Esophagus squamous epithelium (tissue), 5 donors: ENCODE measurements around the gene ABCC5. TPM values are rescaled to one million over a fixed set of nuclear protein-coding genes. Genes with fewer than 3 reads are reported as not detected.

Experiments used
- DNase-seq: peaks from one replicate; lab custom pipeline; 2025; lab: John Stamatoyannopoulos, UW
- H3K27ac ChIP-seq, 4 donors: fragments of 200-600 bp; sonication (generic); one replicate each; pipeline ENCODE4 v1.5.1; 2016 to 2019; ENCODE audit warnings: mild to moderate bottlenecking in 1 of 4
- H3K27me3 ChIP-seq, 4 donors: fragments of 200-600 bp; sonication (generic); 1 replicate in 3 of 4; 2 replicates in 1 of 4; pipeline versions ENCODE4 v1.5.1 to v1.6.0; 2017 to 2021; ENCODE audit warnings: antibody characterized with exemption in 1 of 4
- H3K36me3 ChIP-seq, 3 donors: fragments of 200-600 bp; sonication (generic); one replicate each; pipeline ENCODE4 v1.5.1; 2016 to 2019
- H3K4me1 ChIP-seq, 3 donors: fragments of 200-600 bp; sonication (generic); one replicate each; pipeline ENCODE4 v1.5.1; 2017 to 2019
- H3K4me3 ChIP-seq, 4 donors: fragments of 200-600 bp; sonication (generic); 1 replicate in 3 of 4; 2 replicates in 1 of 4; pipeline ENCODE4 v1.5.1; 2016 to 2019; ENCODE audit warnings: mild to moderate bottlenecking in 2 of 4, moderate library complexity in 1 of 4
- H3K9me3 ChIP-seq, 3 donors: fragments of 200-600 bp; sonication (generic); one replicate each; pipeline ENCODE4 v1.5.1; 2016 to 2019
- CTCF ChIP-seq, 6 experiments: fragments of 450-650 bp in 4 of 6; fragments of 200-600 bp in 2 of 6; sonication (generic) in 2 of 6; IDR thresholded peaks; one replicate each; pipeline ENCODE4 v1.5.1; 2016 to 2019; ENCODE audit warnings: antibody characterized with exemption in 6 of 6, mild to moderate bottlenecking in 4 of 6, moderate library complexity in 4 of 6
- POLR2A ChIP-seq, 4 donors: fragments of 450-650 bp; IDR thresholded peaks; one replicate each; pipeline ENCODE4 v1.6.1; 2017; ENCODE audit warnings: antibody characterized with exemption in 4 of 4, mild to moderate bottlenecking in 4 of 4, moderate library complexity in 3 of 4
- WGBS, 2 donors: methylation state at CpG; one replicate each; pipeline ENCODE4 v1.1.5; 2018; 5-methylcytosine and 5-hydroxymethylcytosine counted together
- intact Hi-C: fragments of 100-400 bp; cut with DNase I; formaldehyde crosslinking; loops from one replicate; pipeline ENCODE4 v1.15.0; 2022
- total RNA-seq, 4 donors: library from RNA; depleted of rRNA; stranded (reverse); fragments of >200 nt; gene quantifications; one replicate each; pipeline ENCODE4 v1.1.0, GENCODE V29; 2016
- donor health status: DM: yes; HTN: yes; CAD: no.

ABCC5 gene
- total RNA-seq, 4 donors from 2014 or later, result 34.3 to 50.2 (median 40.4) TPM

- H3K4me3 ChIP-seq, result no peak overlapping the region
- H3K27ac ChIP-seq, result peak overlapping the region; percentile 61 to 83 (median 74)
- H3K9me3 ChIP-seq, result no peaks in the 10 kb centered on the region
- no peak for DNase-seq
- no peaks in the 10 kb centered on the region for H3K27me3 ChIP-seq
- 54 to 74% methylated on average over 5 of the region's 5 CpGs for WGBS, 2 donors
- intact Hi-C loops, result no loop called here
- peaks cover 0 to 11% (median 0%) of the 10 kb centered on the region in 3 donors for H3K36me3 ChIP-seq
- TF ChIP-seq POLR2A (IDR thresholded peaks at IDR 0.05) (no peak), CTCF (IDR thresholded peaks at IDR 0.05) (no peak)
- H3K4me1 ChIP-seq, result peaks cover 42 to 85% (median 44%) of the 10 kb centered on the region in 3 donors
Observed at GRCh38 chr3:184003187-184003967, 14.3 kb downstream of the ABCC5 start.

GRCh38 chr3:184002469-184002868 lies 15.2 kb downstream of the ABCC5 start:
- TF ChIP-seq POLR2A (IDR thresholded peaks at IDR 0.05), result no peak
- TF ChIP-seq CTCF (IDR thresholded peaks at IDR 0.05), result peak in 3 of 6 experiments; percentile 14 to 25 (median 14)
- Histone ChIP-seq H3K4me3 (no peak overlapping the region), H3K36me3 (peaks cover 0 to 11% (median 0%) of the 10 kb centered on the region in 3 donors), H3K27ac (peak overlapping the region; percentile 45 to 83 (median 74)), H3K27me3 (no peaks in the 10 kb centered on the region), H3K4me1 (peaks cover 36 to 85% (median 39%) of the 10 kb centered on the region in 3 donors), H3K9me3 (no peaks in the 10 kb centered on the region)
- intact Hi-C loops, result no loop called here
- DNase-seq, result no peak
- 71 to 89% methylated on average over 6 to 10 of the region's 11 CpGs for WGBS, 2 donors

- DNase-seq, result no peak
- H3K27ac ChIP-seq, result peak overlapping the region in 3 of 4 donors; percentile 73 to 83 (median 74)
- intact Hi-C loops, result no loop called here
Observed at GRCh38 chr3:184001761-184002160, 15.9 kb downstream of the ABCC5 start.

GRCh38 chr3:183991403-183991802 lies 26.3 kb downstream of the ABCC5 start:
- WGBS, 2 donors, result 21 to 59% methylated on average over 5 of the region's 5 CpGs

More at GRCh38 chr3:184001761-184002160, 15.9 kb downstream of the ABCC5 start:
- H3K27me3 ChIP-seq, result no peaks in the 10 kb centered on the region
- peaks cover 31 to 82% (median 39%) of the 10 kb centered on the region in 3 donors for H3K4me1 ChIP-seq
- WGBS, 2 donors, result 59 to 77% methylated on average over 3 of the region's 3 CpGs
- peaks cover 0 to 11% (median 0%) of the 10 kb centered on the region in 3 donors for H3K36me3 ChIP-seq
- no peaks in the 10 kb centered on the region for H3K9me3 ChIP-seq
- H3K4me3 ChIP-seq, result no peak overlapping the region
- TF ChIP-seq POLR2A (IDR thresholded peaks at IDR 0.05) (no peak), CTCF (IDR thresholded peaks at IDR 0.05) (no peak)

More at GRCh38 chr3:183991403-183991802, 26.3 kb downstream of the ABCC5 start:
- Histone ChIP-seq H3K27ac (peak overlapping the region; percentile 28 to 86 (median 78)), H3K27me3 (no peaks in the 10 kb centered on the region), H3K4me3 (peak overlapping the region in 1 of 4 donors; percentile 4), H3K4me1 (peaks cover 0 to 54% (median 25%) of the 10 kb centered on the region in 3 donors), H3K9me3 (no peaks in the 10 kb centered on the region), H3K36me3 (peaks cover 13 to 27% (median 23%) of the 10 kb centered on the region in 3 donors)
- no peak for TF ChIP-seq CTCF (IDR thresholded peaks at IDR 0.05)
- TF ChIP-seq POLR2A (IDR thresholded peaks at IDR 0.05), result no peak
- no peak for DNase-seq
- intact Hi-C loops, result no loop called here
